HG03565 (cell line): Measurements from ENCODE around the gene TRIM42.

Source experiments
- ATAC-seq: cut with Tn5 transposase; IDR thresholded peaks from one replicate; pipeline ENCODE4 v1.9.1; 2021; ENCODE audit warnings: mild to moderate bottlenecking, moderate library complexity; ENCODE audit not compliant: unreplicated experiment

Gene TRIM42

GRCh38 chr3:140677764-140678163 is at the start of gene TRIM42:
Gene TRIM42, plus strand, starts transcription at chr3:140678064. Its CDS starts 166 bp downstream, at chr3:140678230.
- ATAC-seq = no peak

GRCh38 chr3:140628606-140629005 is 49.3 kb upstream of the TRIM42 start:
- no peak for ATAC-seq

GRCh38 chr3:140629357-140630137 is 48.3 kb upstream of the TRIM42 start:
- ATAC-seq = no peak

- no peak for ATAC-seq
Observed at GRCh38 chr3:140630366-140630765, 47.5 kb upstream of the TRIM42 start.

- no peak for ATAC-seq
Observed at GRCh38 chr3:140630866-140631265, 47.0 kb upstream of the TRIM42 start.

- no peak for ATAC-seq
Observed at GRCh38 chr3:140635276-140635675, 42.6 kb upstream of the TRIM42 start.

- no peak for ATAC-seq
Observed at GRCh38 chr3:140636406-140637138, 41.3 kb upstream of the TRIM42 start.

GRCh38 chr3:140651287-140651686 is 26.6 kb upstream of the TRIM42 start:
- no peak for ATAC-seq

- no peak for ATAC-seq
Observed at GRCh38 chr3:140655678-140656077, 22.2 kb upstream of the TRIM42 start.

- no peak for ATAC-seq
Observed at GRCh38 chr3:140664111-140664510, 13.8 kb upstream of the TRIM42 start.

- no peak for ATAC-seq
Observed at GRCh38 chr3:140682586-140682985, 4.7 kb downstream of the TRIM42 start.

- ATAC-seq = no peak
Observed at GRCh38 chr3:140686128-140686527, 8.3 kb downstream of the TRIM42 start.

- no peak for ATAC-seq
Observed at GRCh38 chr3:140686948-140687347, 9.1 kb downstream of the TRIM42 start.

- ATAC-seq = no peak
Observed at GRCh38 chr3:140695361-140696061, 17.6 kb downstream of the TRIM42 start.

GRCh38 chr3:140699516-140700231 is 21.8 kb downstream of the TRIM42 start:
- no peak for ATAC-seq

GRCh38 chr3:140702281-140702680 is 24.4 kb downstream of the TRIM42 start:
- no peak for ATAC-seq

GRCh38 chr3:140703496-140703895 is 25.6 kb downstream of the TRIM42 start:
- ATAC-seq = no peak

GRCh38 chr3:140704733-140705132 is 26.9 kb downstream of the TRIM42 start:
- ATAC-seq = no peak

- ATAC-seq = no peak
Observed at GRCh38 chr3:140705954-140706353, 28.1 kb downstream of the TRIM42 start.

- ATAC-seq = no peak
Observed at GRCh38 chr3:140706360-140706759, 28.5 kb downstream of the TRIM42 start.

- no peak for ATAC-seq
Observed at GRCh38 chr3:140708815-140709214, 31.0 kb downstream of the TRIM42 start.
